Breast epithelium (tissue), 4 donors: ENCODE measurements around the gene ABHD12B. TPM values are rescaled to one million over a fixed set of nuclear protein-coding genes. Genes with fewer than 3 reads are reported as not detected.
"Not testable (repeated sequence)": the region's sequence is repeated elsewhere in the genome, so short reads cannot be mapped to it uniquely, and the experiment has no call there.

Source experiments
- DNase-seq, 2 donors: peaks; one replicate each; pipeline ENCODE4 v3.0.0-alpha.2; 2019; ENCODE audit warnings: low spot score in 2 of 2
- H3K27ac ChIP-seq, 2 donors: fragments of 200-600 bp; sonication (generic) in 1 of 2; one replicate each; pipeline ENCODE4 v1.5.1; 2016 to 2019; ENCODE audit warnings: mild to moderate bottlenecking in 1 of 2
- H3K27me3 ChIP-seq, 2 donors: fragments of 200-600 bp; sonication (generic) in 1 of 2; one replicate each; pipeline versions ENCODE4 v1.5.1 to v1.6.0; 2017 to 2019; ENCODE audit warnings: control low read depth in 1 of 2, mild to moderate bottlenecking in 1 of 2
- H3K36me3 ChIP-seq: fragments of 200-600 bp; one replicate; pipeline ENCODE4 v1.5.1; 2019
- H3K4me1 ChIP-seq, 2 donors: fragments of 200-600 bp; sonication (generic); one replicate each; pipeline ENCODE4 v1.5.1; 2016 to 2019; ENCODE audit warnings: control low read depth in 1 of 2
- H3K4me3 ChIP-seq, 3 donors: fragments of 200-600 bp; sonication (generic); 1 replicate in 2 of 3; 2 replicates in 1 of 3; pipeline ENCODE4 v1.5.1; 2016 to 2019; ENCODE audit warnings: mild to moderate bottlenecking in 3 of 3, moderate library complexity in 2 of 3
- H3K9me3 ChIP-seq, 2 donors: fragments of 200-600 bp; sonication (generic) in 1 of 2; one replicate each; pipeline ENCODE4 v1.5.1; 2016 to 2019; ENCODE audit warnings: control low read depth in 1 of 2
- POLR2A ChIP-seq: fragments of 450-650 bp; IDR thresholded peaks from one replicate; pipeline ENCODE4 v1.6.1; 2016; ENCODE audit warnings: antibody characterized with exemption, mild to moderate bottlenecking, moderate library complexity
- POLR2AphosphoS5 ChIP-seq, 3 donors: sonication (generic); formaldehyde crosslinking; IDR thresholded peaks; one replicate each; pipeline ENCODE4 v1.6.1; 2017; ENCODE audit warnings: antibody characterized with exemption in 3 of 3
- intact Hi-C: fragments of 100-400 bp; cut with DNase I; formaldehyde crosslinking; loops from one replicate; pipeline ENCODE4 v1.15.1; 2023; ENCODE audit warnings: low total_unique reads
- total RNA-seq, 3 donors: library from RNA; depleted of rRNA; stranded (reverse); fragments of >200 nt; gene quantifications; one replicate each; pipeline ENCODE4 v1.1.0, GENCODE V29; 2016
- TF ChIP-seq, protein P1 (sequence below), 3 donors: fragments of 450-650 bp; IDR thresholded peaks; one replicate each; pipeline ENCODE4 v1.5.1; 2016 to 2017; ENCODE audit warnings: antibody characterized with exemption in 3 of 3, mild to moderate bottlenecking in 3 of 3, moderate library complexity in 3 of 3

ABHD12B gene
- total RNA-seq, 3 donors from 2014 or later = not detected

DNA sequence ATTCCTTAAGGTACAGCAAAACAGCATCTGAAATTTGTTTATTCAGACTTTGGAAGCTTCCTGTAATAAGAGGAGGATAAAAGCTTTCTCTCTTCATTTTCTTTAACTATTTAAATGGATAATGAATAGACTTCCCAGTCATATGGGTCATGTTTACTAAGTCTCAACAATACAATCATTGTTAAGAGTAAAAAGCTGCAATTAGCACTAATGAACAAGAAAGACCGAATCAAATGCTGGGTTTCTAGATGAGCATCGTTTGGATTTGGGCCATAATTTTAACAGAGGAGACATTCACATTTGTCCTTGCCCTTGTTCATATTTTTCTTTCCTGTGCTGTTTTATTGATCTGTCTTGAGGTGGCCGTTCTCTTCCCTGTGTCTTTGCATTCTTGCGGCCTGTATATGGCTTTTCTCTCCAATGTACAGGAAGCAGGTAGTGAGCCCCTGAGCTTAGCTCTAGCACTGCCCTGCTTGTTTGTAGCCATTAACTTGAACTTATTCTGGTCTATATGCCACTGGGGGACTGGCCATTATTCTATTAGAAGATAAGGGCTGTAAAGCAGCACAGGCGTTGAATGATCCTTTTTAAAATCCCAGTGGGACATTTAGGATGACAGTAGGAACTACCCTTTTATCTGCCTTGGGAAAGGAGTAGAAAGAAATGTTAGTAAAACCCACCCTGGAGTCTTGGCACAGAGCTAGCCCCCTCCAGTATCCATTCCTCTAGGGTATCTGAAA is 34.6 kb downstream of the ABHD12B start:
- intact Hi-C loops = no loop called here
- TF ChIP-seq POLR2A (no peak), POLR2AphosphoS5 (IDR thresholded peaks at IDR 0.05) (no peak)
- TF ChIP-seq, protein P1, sequence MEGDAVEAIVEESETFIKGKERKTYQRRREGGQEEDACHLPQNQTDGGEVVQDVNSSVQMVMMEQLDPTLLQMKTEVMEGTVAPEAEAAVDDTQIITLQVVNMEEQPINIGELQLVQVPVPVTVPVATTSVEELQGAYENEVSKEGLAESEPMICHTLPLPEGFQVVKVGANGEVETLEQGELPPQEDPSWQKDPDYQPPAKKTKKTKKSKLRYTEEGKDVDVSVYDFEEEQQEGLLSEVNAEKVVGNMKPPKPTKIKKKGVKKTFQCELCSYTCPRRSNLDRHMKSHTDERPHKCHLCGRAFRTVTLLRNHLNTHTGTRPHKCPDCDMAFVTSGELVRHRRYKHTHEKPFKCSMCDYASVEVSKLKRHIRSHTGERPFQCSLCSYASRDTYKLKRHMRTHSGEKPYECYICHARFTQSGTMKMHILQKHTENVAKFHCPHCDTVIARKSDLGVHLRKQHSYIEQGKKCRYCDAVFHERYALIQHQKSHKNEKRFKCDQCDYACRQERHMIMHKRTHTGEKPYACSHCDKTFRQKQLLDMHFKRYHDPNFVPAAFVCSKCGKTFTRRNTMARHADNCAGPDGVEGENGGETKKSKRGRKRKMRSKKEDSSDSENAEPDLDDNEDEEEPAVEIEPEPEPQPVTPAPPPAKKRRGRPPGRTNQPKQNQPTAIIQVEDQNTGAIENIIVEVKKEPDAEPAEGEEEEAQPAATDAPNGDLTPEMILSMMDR (IDR thresholded peaks at IDR 0.05) = no peak

DNA sequence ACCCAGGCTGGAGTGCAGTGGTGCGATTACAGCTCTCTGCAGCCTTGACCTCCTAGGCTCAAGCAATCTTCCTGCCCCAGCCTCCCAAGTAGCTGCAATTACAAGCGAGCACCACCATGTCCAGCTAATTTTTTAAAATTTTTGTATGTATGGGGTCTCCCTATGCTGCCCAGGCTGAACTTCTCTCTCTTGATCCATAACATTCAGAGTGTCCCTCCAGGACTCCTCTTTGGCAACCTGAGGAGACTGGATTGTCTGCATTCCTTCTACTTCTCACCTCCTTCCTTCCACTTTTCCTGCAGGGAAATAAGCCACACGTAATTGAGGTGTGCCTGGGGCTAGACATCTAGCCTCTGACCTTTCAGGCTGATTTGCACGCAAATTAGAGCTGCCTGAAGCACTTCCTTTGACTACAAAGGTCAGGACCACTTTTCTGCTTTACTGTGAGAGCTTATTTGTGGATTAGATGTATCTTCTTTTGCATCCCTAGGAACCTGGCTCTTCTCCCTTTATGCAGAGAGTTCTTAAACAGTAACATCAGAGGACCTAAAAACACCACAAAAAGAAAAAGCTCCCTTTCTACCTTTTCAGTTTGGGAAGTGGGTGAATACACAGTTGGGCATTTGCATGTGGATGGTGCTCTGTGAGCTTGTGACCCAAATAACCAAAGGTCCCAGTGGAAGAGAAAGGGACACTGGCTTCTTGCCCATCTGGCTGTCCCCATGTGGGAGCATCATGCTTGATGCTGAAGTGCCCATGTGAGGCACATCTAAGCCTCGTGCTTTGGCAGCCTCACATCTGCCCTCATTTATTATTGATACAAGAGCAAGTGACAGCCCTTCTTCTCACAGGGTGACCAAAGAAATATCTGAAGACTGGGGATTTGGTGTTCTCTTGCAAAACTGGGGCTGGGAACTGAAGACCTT is 38.9 kb downstream of the ABHD12B start:
- intact Hi-C loops = no loop called here
- Histone ChIP-seq H3K4me1 (no peaks in the 10 kb centered on the region), H3K36me3 (peaks cover 4% of the 10 kb centered on the region), H3K27me3 (no peaks in the 10 kb centered on the region), H3K4me3 (no peak overlapping the region), H3K27ac (no peak overlapping the region), H3K9me3 (no peaks in the 10 kb centered on the region)
- TF ChIP-seq POLR2A = no peak
- TF ChIP-seq, protein P1 (IDR thresholded peaks at IDR 0.05) = no peak
- no peak for TF ChIP-seq POLR2AphosphoS5 (IDR thresholded peaks at IDR 0.05)
- DNase-seq = no peak

More for the DNA sequence above, 34.6 kb downstream of the ABHD12B start:
- Histone ChIP-seq H3K27ac (peak overlapping the region; percentile 8 to 46), H3K36me3 (no peaks in the 10 kb centered on the region), H3K4me3 (no peak overlapping the region), H3K4me1 (no peaks in the 10 kb centered on the region), H3K27me3 (no peaks in the 10 kb centered on the region), H3K9me3 (no peaks in the 10 kb centered on the region)
- DNase-seq = no peak

DNA sequence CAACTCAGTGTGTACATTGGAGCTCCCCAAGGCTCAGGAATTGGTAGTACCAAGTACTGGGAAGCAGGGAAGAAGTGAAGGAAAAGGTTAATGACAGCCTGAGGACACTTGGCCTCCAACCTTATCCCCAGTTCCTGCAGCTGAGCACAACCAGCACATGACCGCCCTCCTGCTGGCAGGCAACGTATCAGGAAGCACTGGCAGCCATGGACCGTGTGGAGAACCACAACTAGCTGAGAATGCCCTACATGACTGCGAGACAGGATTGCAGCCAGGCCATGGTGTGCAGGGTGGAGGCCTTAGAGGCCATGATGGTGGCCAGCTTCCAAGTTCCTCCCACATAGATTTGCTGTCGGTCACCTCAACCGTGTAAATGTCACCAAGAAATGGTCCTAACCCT is 45.6 kb downstream of the ABHD12B start:
- no peak overlapping the region for H3K4me3 ChIP-seq
- intact Hi-C loops = no loop called here
- peaks cover 7% of the 10 kb centered on the region for H3K36me3 ChIP-seq
- H3K4me1 ChIP-seq = no peaks in the 10 kb centered on the region
- no peak overlapping the region for H3K27ac ChIP-seq
- no peak for DNase-seq
- no peaks in the 10 kb centered on the region for H3K9me3 ChIP-seq
- TF ChIP-seq, protein P1 (IDR thresholded peaks at IDR 0.05) = no peak
- TF ChIP-seq POLR2A (no peak), POLR2AphosphoS5 (IDR thresholded peaks at IDR 0.05) (no peak)
- H3K27me3 ChIP-seq = no peaks in the 10 kb centered on the region

DNA sequence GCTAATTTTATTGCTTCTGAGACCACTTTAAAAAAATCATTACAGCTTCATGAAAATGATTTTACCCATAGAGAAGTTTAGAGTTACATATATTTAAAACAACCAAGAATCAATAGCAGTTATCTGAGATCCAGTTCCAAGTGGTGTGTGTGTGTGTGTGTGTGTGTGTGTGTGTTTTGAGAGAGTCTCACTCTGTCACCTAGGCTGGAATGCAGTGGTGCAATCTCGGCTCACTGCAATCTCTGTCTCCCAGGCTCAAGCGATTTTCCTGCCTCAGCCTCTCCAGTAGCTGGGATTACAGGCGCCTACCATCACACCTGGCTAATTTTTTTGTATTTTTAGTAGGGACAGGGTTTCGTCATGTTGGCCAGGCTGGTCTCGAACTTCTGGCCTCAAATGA is 47.7 kb downstream of the ABHD12B start:
- DNase-seq, H3K27ac ChIP-seq, H3K4me1 ChIP-seq, intact Hi-C loops, H3K27me3 ChIP-seq, H3K4me3 ChIP-seq, H3K9me3 ChIP-seq, H3K36me3 ChIP-seq: not testable (repeated sequence)

DNA sequence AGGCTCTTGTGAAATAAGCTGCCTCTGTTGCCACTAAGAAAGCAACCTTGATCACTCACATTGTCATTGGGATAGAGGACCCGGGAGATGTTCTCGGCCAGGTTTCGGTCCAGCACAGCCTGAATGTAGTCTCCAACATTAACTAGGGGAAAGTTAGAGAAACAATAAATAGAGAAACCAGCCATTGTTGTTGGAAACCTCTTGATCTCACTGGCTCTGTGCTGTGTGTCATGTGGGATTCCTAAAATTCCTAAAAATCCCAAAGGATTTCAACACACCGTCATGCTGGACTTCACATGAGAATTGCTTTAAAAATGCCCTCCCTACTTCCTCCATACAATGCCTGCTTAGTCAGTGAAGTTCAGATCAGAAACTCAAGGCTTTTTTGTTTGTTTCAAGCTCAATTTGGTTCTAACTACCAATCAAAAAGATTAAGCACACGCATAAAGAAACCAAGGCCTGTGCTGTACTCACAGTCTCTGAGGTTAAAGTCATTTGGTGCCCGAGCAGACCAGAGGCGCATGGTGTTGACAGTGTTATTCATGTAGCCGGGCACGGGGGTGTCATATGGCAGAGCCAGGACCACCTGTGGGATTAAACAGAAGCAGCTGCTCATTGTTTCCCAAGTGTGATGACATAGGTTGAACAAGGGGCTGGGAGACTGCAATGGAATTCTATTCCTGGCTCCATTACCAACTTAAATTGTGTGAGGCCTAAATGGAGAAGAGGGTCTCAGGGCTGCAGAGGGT is 48.8 kb downstream of the ABHD12B start:
- Histone ChIP-seq H3K9me3 (no peaks in the 10 kb centered on the region), H3K4me3 (no peak overlapping the region), H3K36me3 (peaks cover 4% of the 10 kb centered on the region), H3K4me1 (no peaks in the 10 kb centered on the region), H3K27me3 (no peaks in the 10 kb centered on the region), H3K27ac (peak overlapping the region; percentile 9 to 84)
- intact Hi-C loops = no loop called here
- DNase-seq = no peak
- TF ChIP-seq POLR2A = no peak
- no peak for TF ChIP-seq POLR2AphosphoS5 (IDR thresholded peaks at IDR 0.05)
- TF ChIP-seq, protein P1 (IDR thresholded peaks at IDR 0.05) = no peak
